BJ (cell line): ENCODE data around the gene ZNF835. TPM values are rescaled to one million over a fixed set of nuclear protein-coding genes. Genes with fewer than 3 reads are reported as not detected.

Experiments used
- CTCF ChIA-PET: fragments of 350-600 bp; formaldehyde crosslinking; extraction: SDS; loops from one replicate; lab custom pipeline; 2021; ENCODE audit warnings: antibody characterized with exemption, inconsistent platforms; lab: Yijun Ruan, JAX
- POLR2A ChIA-PET: fragments of 300-600 bp; sonication (Branson Sonifier 250); formaldehyde crosslinking; extraction: SDS; loops from one replicate; lab custom pipeline; 2021; ENCODE audit warnings: antibody characterized with exemption; lab: Charles Lee
- DNase-seq: peaks from one replicate; pipeline ENCODE4 v3.0.0-alpha.2; 2011; ENCODE audit warnings: low read depth
- H3K27me3 ChIP-seq: 2 replicates; pipeline ENCODE4 v1.6.0; 2011; ENCODE audit warnings: low read length; ENCODE audit not compliant: control insufficient read depth, insufficient read depth
- H3K36me3 ChIP-seq: 2 replicates; pipeline ENCODE4 v1.5.1; 2011; ENCODE audit warnings: low read length; ENCODE audit not compliant: control insufficient read depth, insufficient read depth
- H3K4me3 ChIP-seq: 2 replicates; pipeline ENCODE4 v1.5.1; 2011; ENCODE audit warnings: low read depth, mild to moderate bottlenecking, control low read depth, low read length
- polyA plus RNA-seq: library from polyadenylated mRNA; depleted of rRNA; stranded (reverse); fragments of >200 nt; gene quantifications from 2 replicates; pipeline ENCODE4 v1.2.3, GENCODE V29; 2011
- TF ChIP-seq, protein P1 (sequence below): IDR thresholded peaks from 2 replicates; pipeline ENCODE4 v1.5.1; 2011; ENCODE audit warnings: low read depth, mild to moderate bottlenecking, control low read depth, inconsistent platforms, low read length, moderate library complexity; ENCODE audit not compliant: insufficient read depth

ZNF835 gene
- polyA plus RNA-seq, 1 experiment = not detected

DNA sequence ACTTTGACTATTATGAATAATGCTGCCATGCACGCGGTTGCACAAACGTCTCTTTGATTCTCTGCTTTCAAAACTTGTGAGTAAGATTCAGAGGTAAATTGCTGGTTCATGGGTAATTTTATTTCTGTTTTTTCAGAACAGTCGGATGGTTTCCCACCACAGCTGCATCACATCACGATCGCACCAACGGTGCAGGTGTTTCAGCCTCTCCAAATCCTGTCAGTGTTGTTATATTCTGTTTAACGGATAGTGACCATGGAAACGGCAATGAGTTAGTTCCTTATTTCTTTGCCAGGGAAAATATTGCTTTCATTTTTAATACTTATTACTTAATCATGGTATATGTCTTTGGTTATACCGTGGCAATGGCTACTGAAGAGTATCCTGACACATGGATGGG lies 19.1 kb upstream of the ZNF835 start:
- ChIA-PET POLR2A (no interaction called here), CTCF (no interaction called here)
- Histone ChIP-seq H3K27me3 (no peaks in the 10 kb centered on the region), H3K36me3 (no peaks in the 10 kb centered on the region), H3K4me3 (no peak overlapping the region)
- DNase-seq = no peak
- TF ChIP-seq, protein P1, sequence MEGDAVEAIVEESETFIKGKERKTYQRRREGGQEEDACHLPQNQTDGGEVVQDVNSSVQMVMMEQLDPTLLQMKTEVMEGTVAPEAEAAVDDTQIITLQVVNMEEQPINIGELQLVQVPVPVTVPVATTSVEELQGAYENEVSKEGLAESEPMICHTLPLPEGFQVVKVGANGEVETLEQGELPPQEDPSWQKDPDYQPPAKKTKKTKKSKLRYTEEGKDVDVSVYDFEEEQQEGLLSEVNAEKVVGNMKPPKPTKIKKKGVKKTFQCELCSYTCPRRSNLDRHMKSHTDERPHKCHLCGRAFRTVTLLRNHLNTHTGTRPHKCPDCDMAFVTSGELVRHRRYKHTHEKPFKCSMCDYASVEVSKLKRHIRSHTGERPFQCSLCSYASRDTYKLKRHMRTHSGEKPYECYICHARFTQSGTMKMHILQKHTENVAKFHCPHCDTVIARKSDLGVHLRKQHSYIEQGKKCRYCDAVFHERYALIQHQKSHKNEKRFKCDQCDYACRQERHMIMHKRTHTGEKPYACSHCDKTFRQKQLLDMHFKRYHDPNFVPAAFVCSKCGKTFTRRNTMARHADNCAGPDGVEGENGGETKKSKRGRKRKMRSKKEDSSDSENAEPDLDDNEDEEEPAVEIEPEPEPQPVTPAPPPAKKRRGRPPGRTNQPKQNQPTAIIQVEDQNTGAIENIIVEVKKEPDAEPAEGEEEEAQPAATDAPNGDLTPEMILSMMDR = no peak

DNA sequence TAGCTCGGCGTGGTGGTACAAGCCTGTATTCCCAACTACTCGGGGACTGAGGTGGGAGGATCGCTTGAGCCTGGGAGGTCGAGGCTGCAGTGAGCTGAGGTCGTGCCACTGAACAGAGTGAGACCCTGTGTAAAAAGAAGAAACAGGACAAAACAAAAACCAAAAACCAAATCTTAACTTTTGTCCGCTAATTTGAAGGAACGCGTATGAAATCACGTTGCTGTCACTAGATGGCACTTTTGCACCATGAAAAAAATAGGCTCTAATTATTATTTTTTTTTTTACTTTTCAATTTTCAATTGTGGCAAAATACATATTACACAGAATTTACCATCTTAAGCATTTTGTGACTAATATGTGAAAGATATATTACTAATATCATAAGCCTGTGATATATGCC lies 17.6 kb upstream of the ZNF835 start:
- Histone ChIP-seq H3K27me3 (no peaks in the 10 kb centered on the region), H3K4me3 (no peak overlapping the region), H3K36me3 (no peaks in the 10 kb centered on the region)
- ChIA-PET CTCF (no interaction called here), POLR2A (no interaction called here)
- TF ChIP-seq, protein P1 = no peak
- DNase-seq = no peak

DNA sequence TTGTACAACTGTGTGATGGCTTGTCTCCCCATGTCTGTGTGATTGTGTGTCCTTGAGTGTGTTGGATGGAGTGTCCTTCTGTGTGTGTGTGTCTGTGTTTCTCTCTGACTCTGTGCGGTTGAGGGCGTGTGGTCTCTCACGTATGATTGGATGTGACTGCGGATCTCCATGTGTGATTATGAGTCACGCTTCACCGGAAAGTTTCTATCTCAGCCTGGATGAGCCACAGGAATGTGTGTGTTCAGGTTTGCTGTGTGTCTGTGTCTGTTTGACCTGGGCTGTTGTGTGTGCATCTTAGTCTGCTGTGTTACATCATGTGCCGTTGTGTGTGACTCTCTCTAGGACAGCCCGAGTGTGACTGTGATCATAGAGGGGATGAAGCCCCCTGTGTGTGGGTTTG lies 15.5 kb upstream of the ZNF835 start:
- TF ChIP-seq, protein P1 = no peak
- H3K27me3 ChIP-seq = no peaks in the 10 kb centered on the region
- CTCF ChIA-PET = no interaction called here
- POLR2A ChIA-PET = no interaction called here
- no peaks in the 10 kb centered on the region for H3K36me3 ChIP-seq
- DNase-seq = no peak
- no peak overlapping the region for H3K4me3 ChIP-seq

DNA sequence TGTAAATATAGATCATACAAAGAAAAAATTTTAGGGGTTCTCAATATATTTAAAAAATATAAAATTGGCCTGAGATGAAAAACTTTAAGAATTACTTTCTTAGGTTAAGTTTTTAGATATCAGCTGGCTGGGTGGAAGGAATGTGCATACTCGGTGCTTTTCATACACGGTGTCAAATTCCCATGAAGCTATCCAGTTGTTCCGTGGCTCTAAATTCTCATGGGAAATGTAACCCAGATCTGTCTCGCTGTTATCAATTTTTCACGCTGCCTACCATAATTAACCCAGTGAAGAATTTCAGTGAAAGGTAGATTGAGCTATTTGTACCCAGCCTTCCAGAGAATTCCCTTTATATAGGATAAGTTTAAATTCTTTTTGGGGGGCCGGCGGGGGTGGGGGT lies 11.6 kb upstream of the ZNF835 start:
- TF ChIP-seq, protein P1 = no peak
- no peak for DNase-seq
- CTCF ChIA-PET = no interaction called here
- POLR2A ChIA-PET = no interaction called here
- Histone ChIP-seq H3K4me3 (no peak overlapping the region), H3K27me3 (no peaks in the 10 kb centered on the region), H3K36me3 (no peaks in the 10 kb centered on the region)

DNA sequence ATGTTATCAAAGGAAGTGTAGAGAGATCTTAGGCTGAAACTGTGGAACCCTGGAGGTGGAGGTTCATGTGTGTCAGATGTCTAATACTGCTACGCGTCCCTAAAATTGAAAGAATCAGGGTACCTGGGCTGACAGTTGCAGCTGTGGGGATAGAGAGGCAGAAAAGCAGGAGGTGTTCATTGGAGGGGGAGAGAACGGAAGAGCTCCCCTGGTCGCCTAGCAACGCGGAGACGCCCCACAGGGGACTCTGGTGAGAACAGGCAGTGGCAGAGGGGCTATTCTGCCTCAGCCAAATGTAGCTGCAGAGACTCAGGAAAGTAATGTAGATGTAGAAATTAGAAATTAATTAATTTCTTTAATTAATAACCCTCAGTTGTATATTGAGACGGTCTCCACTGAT lies 10.1 kb upstream of the ZNF835 start:
- CTCF ChIA-PET = no interaction called here
- TF ChIP-seq, protein P1 = no peak
- POLR2A ChIA-PET = no interaction called here

More for the DNA sequence above, 10.1 kb upstream of the ZNF835 start:
- no peak for DNase-seq
- Histone ChIP-seq H3K4me3 (no peak overlapping the region), H3K36me3 (no peaks in the 10 kb centered on the region), H3K27me3 (no peaks in the 10 kb centered on the region)
